ENCODE data around the gene SNX11.
A peak's percentile ranks its signal among the peaks of the same experiment; 100 is the strongest.

Gene SNX11

DNA sequence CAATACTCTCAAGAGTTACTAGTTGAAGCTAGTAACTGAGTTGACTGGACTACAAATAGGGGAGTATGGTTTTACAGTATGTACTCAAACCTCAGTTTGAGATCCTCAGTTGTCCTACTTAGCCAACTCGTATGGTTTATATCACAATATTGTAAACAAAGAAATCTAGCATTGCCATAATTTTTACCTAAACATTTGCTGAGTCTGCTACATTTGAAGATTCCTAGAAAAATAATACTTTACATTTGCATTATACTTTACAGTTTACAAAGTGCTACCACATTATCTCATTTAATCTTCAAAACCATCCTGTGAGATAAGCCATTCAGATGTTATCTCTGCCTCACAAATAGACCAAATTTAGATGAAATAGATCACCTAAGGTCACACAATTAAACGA is 22.6 kb upstream of the SNX11 start:
- in situ Hi-C loops (cut with HindIII; ENCODE audit: low pct_ligation_motif_present, low pct_unique_long_range_greater_than_20kb, low sequenced_read_pairs): no loop called here
- no peak for DNase-seq

GRCh38 chr17:48093341-48094045 is 14.1 kb upstream of the SNX11 start:
- no peak for DNase-seq
- in situ Hi-C loops (cut with HindIII; ENCODE audit: low pct_ligation_motif_present, low pct_unique_long_range_greater_than_20kb, low sequenced_read_pairs): no loop called here

GRCh38 chr17:48095611-48096010 is 12.0 kb upstream of the SNX11 start:
- in situ Hi-C loops (cut with HindIII; ENCODE audit: low pct_ligation_motif_present, low pct_unique_long_range_greater_than_20kb, low sequenced_read_pairs): no loop called here

GRCh38 chr17:48100160-48100559 is 7.4 kb upstream of the SNX11 start:
- in situ Hi-C loops (cut with HindIII; ENCODE audit: low pct_ligation_motif_present, low pct_unique_long_range_greater_than_20kb, low sequenced_read_pairs): no loop called here
- peak; percentile 46 for DNase-seq

More at GRCh38 chr17:48095611-48096010, 12.0 kb upstream of the SNX11 start:
- no peak for DNase-seq

GRCh38 chr17:48100591-48101011 is 7.0 kb upstream of the SNX11 start:
- in situ Hi-C loops (cut with HindIII; ENCODE audit: low pct_ligation_motif_present, low pct_unique_long_range_greater_than_20kb, low sequenced_read_pairs): no loop called here
- DNase-seq: peak; percentile 62

DNA sequence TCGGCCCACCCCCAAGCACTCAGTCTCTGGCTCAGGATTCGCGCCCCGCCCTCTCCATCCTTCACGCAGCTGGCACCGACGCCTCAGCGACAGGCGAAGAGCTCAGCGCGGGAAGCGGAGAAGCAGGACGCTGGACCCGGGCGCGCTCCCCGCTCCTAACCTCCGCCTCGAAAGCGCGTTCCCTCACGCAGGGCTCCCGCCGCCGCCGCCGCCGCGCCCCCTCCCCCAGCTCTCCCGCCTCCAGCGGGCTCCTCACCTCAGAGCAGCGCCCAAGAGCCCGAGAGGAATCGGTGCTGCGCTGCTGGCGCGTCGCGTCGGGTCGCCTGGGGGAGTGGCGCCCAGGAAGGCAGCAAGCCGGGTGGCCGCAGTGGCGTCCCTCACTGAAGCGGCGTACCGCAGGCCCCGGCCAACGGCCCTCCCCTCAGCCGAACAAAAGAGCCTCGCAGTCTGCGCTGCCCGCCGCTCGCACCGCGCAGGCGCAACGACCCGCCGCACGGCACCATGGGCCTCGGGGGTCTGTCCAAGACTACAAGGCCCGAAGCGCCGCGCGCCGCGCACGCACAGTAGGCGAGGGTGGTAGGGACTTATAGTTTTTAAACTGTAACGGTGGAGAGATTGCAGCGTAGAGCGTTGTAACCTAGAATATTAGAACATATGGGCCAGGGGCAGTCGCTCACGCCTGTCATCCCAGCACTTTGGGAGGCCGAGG is 6.4 kb upstream of the SNX11 start, which contains the start of gene CBX1:
TSS of gene CBX1 (minus strand) at position 467 of the 709 bp plus-strand sequence. CDS start 24,474 bp downstream, outside the sequence.
- peak; percentile 96 for DNase-seq
- in situ Hi-C loops (cut with HindIII; ENCODE audit: low pct_ligation_motif_present, low pct_unique_long_range_greater_than_20kb, low sequenced_read_pairs): no loop called here

DNA sequence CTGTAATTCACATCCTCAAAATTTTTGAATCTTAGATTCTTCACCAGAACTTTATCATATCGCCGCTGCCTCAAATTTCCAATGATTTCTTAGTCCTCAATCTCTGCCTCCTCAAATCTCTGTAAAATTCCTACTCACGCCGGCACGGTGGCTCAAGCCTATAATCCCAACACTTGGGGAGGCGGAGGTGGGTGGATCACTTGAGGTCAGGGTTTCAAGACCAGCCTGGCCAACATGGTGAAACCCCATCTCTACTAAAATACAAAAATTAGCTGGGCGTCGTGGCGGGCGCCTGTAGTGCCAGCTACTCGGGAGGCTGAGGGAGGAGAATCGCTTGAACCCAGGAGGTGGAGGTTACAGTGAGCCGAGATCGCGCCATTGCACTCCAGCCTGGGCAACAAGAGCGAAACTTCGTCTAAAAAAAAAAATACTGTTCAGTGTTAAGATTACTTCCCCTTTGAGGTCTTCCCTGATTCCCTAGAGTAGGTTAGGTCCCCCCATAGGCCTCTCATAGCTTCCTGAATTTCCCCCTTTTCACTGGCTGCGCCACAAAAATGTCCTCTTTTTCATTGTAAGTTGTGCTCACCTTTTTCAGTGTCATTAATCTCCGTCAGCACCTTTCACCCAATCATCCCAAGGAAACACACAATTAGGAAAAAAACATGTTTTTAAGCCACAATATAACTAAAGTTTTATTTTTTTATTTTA is 5.4 kb upstream of the SNX11 start:
- in situ Hi-C loops (cut with HindIII; ENCODE audit: low pct_ligation_motif_present, low pct_unique_long_range_greater_than_20kb, low sequenced_read_pairs): no loop called here
- no peak for DNase-seq

DNA sequence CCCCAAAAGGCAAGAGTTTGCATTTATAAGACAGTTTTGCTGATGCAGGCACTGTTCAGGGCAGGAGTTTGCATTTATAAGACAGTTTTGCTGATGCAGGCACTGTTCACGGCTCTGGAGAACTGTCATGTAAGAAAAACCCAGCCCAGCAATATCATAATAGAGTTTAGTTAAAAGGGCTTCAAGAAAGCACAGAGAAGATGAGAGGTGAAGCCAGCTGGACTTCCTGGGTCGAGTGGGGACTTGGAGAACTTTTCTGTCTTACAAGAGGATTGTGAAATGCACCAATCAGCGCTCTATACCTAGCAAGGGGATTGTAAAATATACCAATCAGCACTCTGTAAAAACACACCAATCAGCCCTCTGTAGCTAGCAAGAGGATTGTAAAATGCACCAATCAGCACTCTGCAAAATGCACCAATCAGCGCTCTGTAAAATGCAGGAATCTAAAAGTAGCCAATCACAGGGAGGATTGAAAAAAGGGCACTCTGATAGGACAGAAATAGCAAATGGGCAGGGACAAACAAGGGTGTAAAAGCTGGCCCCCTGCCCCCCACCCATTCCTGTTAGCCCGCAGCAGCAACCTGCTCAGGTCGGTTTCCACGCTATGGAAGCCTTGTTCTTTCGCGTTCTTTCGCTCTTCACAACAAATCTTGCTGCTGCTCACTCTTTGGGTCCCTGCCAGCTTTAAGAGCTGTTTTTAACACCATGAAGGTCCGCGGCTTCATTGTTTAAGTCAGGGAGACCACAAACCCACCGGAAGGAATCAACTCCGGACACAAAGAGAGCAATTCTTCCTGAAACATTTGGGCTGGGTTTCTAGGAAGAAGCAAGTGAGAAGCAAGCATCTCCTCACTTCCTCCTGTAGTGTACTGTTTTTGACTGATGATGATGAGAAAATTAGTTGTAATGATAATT is 4.5 kb upstream of the SNX11 start:
- DNase-seq: no peak
- in situ Hi-C loops (cut with HindIII; ENCODE audit: low pct_ligation_motif_present, low pct_unique_long_range_greater_than_20kb, low sequenced_read_pairs): no loop called here

- in situ Hi-C loops (cut with HindIII; ENCODE audit: low pct_ligation_motif_present, low pct_unique_long_range_greater_than_20kb, low sequenced_read_pairs): no loop called here
- no peak for DNase-seq
These were observed 3.1 kb upstream of the SNX11 start for GRCh38 chr17:48104440-48104839.

DNA sequence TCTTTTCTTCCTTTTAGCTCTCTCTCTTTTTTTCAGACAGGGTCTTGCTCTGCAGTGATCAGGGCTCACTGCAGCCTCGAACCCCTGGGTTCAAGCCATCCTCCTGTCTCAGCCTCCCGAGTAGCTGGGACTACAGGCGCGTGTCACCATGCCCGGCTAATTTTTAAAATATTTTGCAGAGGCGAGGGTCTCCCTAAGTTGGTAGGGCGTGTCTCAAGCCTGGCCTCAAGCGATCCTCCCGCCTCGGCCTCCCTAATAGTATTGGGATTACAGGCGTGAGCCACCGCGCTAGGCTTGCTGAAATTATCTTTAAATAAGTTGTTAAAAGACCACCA is 797 bp upstream of the SNX11 start:
- no peak for DNase-seq
- in situ Hi-C loops (cut with HindIII; ENCODE audit: low pct_ligation_motif_present, low pct_unique_long_range_greater_than_20kb, low sequenced_read_pairs): no loop called here

GRCh38 chr17:48110761-48111160 is 3.2 kb downstream of the SNX11 start:
- DNase-seq: no peak
- in situ Hi-C loops (cut with HindIII; ENCODE audit: low pct_ligation_motif_present, low pct_unique_long_range_greater_than_20kb, low sequenced_read_pairs): no loop called here

DNA sequence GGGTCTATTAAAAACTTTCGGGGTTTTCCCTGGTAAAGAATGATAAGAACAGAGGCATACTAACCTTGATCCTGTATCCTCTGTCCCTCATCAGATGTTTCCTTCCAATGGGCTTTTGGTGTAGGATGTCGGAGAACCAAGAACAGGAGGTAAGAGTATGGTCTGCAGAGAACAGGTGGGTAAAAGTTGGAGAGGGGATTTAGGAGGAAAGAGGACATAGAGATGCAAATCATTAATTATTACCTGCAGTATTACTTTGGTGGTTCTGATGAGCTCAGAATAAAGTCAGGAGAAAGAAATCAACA is 4.3 kb downstream of the SNX11 start:
- DNase-seq: no peak
- in situ Hi-C loops (cut with HindIII; ENCODE audit: low pct_ligation_motif_present, low pct_unique_long_range_greater_than_20kb, low sequenced_read_pairs): no loop called here

DNA sequence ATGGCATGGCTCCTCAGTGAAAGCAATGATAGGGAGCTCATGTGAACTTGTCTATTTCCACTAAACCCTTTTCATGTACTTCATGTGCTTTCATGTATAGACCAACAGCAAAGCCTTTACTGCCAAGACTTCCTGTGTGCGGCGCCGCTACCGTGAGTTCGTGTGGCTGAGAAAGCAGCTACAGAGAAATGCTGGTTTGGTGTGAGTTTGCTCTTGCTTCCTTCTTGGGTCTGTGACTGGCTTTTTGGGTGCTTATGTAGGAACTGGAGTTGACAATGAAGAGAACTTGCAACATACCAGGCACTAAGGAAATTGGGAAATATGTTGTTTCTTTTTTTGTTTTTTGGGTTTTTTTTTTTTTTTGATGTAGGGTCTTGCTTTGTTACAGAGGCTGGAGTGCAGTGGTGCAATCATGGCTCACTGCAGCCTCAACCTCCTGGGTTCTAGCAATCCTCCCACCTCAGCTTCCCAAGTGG is 5.7 kb downstream of the SNX11 start:
- in situ Hi-C loops (cut with HindIII; ENCODE audit: low pct_ligation_motif_present, low pct_unique_long_range_greater_than_20kb, low sequenced_read_pairs): no loop called here
- no peak for DNase-seq

DNA sequence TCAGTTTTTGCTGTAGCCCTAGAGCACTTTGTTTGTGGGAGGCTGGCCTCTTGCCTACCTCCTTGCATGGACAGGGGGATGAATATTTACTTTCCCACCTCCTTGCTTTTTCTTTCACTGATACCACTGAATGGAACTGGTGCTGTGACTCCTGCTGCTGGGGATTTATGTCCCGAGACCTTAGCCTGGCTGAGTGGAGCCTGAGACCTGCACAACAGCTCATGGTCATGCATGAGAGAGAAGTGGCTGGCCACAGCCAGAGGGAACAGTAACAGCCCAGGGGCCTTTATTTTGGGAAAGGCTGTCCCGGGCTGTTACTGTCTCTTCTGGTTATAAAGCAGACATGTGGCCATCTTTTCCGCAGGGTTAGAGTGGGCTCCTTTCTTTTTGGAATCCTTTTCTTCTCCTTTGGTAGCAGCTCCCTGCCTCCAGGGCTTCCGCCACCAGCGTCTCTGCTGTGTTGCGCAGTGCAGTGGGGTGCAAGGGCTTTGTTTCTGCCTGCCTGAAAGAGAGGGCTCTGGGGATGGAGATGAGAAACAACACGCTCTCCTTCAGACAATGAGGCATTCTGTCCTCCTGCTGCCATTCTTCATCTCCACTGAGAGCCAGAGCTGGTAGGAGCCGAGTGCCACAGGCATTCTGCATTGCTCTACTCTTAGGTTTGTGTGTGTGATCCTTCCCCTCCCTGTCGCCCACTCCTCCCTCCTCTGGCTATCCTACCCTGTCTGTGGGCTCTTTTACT is 14.5 kb downstream of the SNX11 start:
- no peak for DNase-seq
- in situ Hi-C loops (cut with HindIII; ENCODE audit: low pct_ligation_motif_present, low pct_unique_long_range_greater_than_20kb, low sequenced_read_pairs): no loop called here

- in situ Hi-C loops (cut with HindIII; ENCODE audit: low pct_ligation_motif_present, low pct_unique_long_range_greater_than_20kb, low sequenced_read_pairs): no loop called here
- no peak for DNase-seq
These were observed 15.1 kb downstream of the SNX11 start for GRCh38 chr17:48122665-48123045.

DNA sequence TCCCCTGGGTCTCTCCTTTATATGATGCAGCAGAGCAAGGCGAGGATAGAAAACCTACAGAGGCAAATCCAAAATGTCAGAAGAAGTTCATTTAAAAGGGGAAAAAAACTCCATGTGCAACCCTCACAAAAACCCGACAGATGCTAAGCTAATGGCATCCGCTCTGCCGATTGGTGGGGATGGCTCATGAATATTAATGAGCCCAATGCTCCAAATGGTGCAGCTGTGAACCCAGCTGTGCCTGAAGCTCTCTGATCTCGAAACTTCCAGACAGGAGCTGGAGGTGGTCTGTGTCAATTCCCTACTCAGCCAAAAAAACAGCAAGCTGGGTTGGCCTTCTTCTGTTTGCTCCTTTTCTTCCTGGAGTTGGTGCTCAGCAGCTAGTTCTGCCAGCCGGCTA is 15.5 kb downstream of the SNX11 start:
- in situ Hi-C loops (cut with HindIII; ENCODE audit: low pct_ligation_motif_present, low pct_unique_long_range_greater_than_20kb, low sequenced_read_pairs): no loop called here

GRCh38 chr17:48123776-48124388 is 16.3 kb downstream of the SNX11 start:
- DNase-seq: no peak
- in situ Hi-C loops (cut with HindIII; ENCODE audit: low pct_ligation_motif_present, low pct_unique_long_range_greater_than_20kb, low sequenced_read_pairs): no loop called here

More for the DNA sequence above, 15.5 kb downstream of the SNX11 start:
- no peak for DNase-seq
